Erythroblast (primary cell): Measurements from ENCODE around the gene RADIL.

Experiments used
- GATA1 ChIP-seq: IDR thresholded peaks from 2 replicates; pipeline ENCODE4 v1.6.1; 2011; ENCODE audit warnings: low read depth, mild to moderate bottlenecking, control low read depth, low read length, moderate library complexity
- POLR2A ChIP-seq: IDR thresholded peaks from 2 replicates; pipeline ENCODE4 v1.6.1; 2011; ENCODE audit warnings: mild to moderate bottlenecking, low read length

- no peak for TF ChIP-seq POLR2A
- TF ChIP-seq GATA1, result no peak
Observed at GRCh38 chr7:4861673-4862072, 21.8 kb downstream of the RADIL start, which contains the start of gene PAPOLB.
